Caco-2 (cell line): Measurements from ENCODE around the gene LMO1. TPM values are rescaled to one million over a fixed set of nuclear protein-coding genes. Genes with fewer than 3 reads are reported as not detected.

Experiments
- BruUV-seq: library from RNA; stranded (reverse); fragments of 400-500 nt; replicated peaks from 2 replicates; lab custom pipeline; 2021; lab: Mats Ljungman, UMichigan
- CTCF ChIA-PET: fragments of 300-600 bp; sonication (Branson Sonifier 250); formaldehyde crosslinking; loops from one replicate; lab custom pipeline; 2022; ENCODE audit warnings: antibody characterized with exemption; lab: Charles Lee
- POLR2A ChIA-PET: fragments of 300-600 bp; sonication (Branson Sonifier 250); formaldehyde crosslinking; loops from one replicate; lab custom pipeline; 2022; ENCODE audit warnings: antibody characterized with exemption; lab: Charles Lee
- DNase-seq, 2 experiments: peaks; one replicate each; pipeline versions ENCODE4 v3.0.0 to v3.0.0-alpha.2; 2020 to 2022
- H3K27me3 ChIP-seq: replicated peaks from 2 replicates; pipeline ENCODE4 v1.6.0; 2011; ENCODE audit warnings: low read length; ENCODE audit not compliant: control insufficient read depth, insufficient read depth
- H3K36me3 ChIP-seq: 2 replicates; pipeline ENCODE4 v1.5.1; 2011; ENCODE audit warnings: low read length; ENCODE audit not compliant: control insufficient read depth, insufficient read depth
- H3K4me1 ChIP-seq: fragments of 250-450 bp; sonication (Bioruptor Pico); 2 replicates; pipeline ENCODE4 v1.5.1; 2020; ENCODE audit warnings: mild to moderate bottlenecking
- H3K4me3 ChIP-seq: 2 replicates; pipeline ENCODE4 v1.5.1; 2011; ENCODE audit warnings: low read depth, mild to moderate bottlenecking, control low read depth, low read length
- H3K9me3 ChIP-seq: fragments of 250-450 bp; sonication (Bioruptor Pico); 2 replicates; pipeline ENCODE4 v1.5.1; 2020; ENCODE audit warnings: mild to moderate bottlenecking, moderate library complexity
- H3K27ac Mint-ChIP-seq: one replicate; pipeline ENCODE4 v1.8.0; 2022; ENCODE audit warnings: mixed read lengths; ENCODE audit not compliant: unreplicated experiment
- H3K27me3 Mint-ChIP-seq: one replicate; pipeline ENCODE4 v1.8.0; 2022; ENCODE audit warnings: mixed read lengths; ENCODE audit not compliant: insufficient read depth, unreplicated experiment
- H3K36me3 Mint-ChIP-seq: one replicate; pipeline ENCODE4 v1.8.0; 2022; ENCODE audit warnings: mild to moderate bottlenecking, mixed read lengths; ENCODE audit not compliant: insufficient read depth, unreplicated experiment
- H3K4me1 Mint-ChIP-seq: one replicate; pipeline ENCODE4 v1.8.0; 2022; ENCODE audit warnings: low read depth, mixed read lengths; ENCODE audit not compliant: unreplicated experiment
- H3K4me3 Mint-ChIP-seq: one replicate; pipeline ENCODE4 v1.8.0; 2022; ENCODE audit warnings: mild to moderate bottlenecking, moderate library complexity, mixed read lengths; ENCODE audit not compliant: unreplicated experiment
- H3K9me3 Mint-ChIP-seq: one replicate; pipeline ENCODE4 v1.8.0; 2022; ENCODE audit warnings: mixed read lengths; ENCODE audit not compliant: unreplicated experiment
- intact Hi-C: fragments of 100-400 bp; cut with micrococcal nuclease; formaldehyde crosslinking; loops from one replicate; pipeline ENCODE4 v1.10.0; 2022; ENCODE audit not compliant: unreplicated experiment
- total RNA-seq: library from RNA; stranded (reverse); gene quantifications from 2 replicates; pipeline ENCODE4 v1.2.3, GENCODE V29; 2022
- TF ChIP-seq, protein P1 (sequence below), 2 experiments: fragments of 200-600 bp in 1 of 2; IDR thresholded peaks; 1 replicate in 1 of 2; 2 replicates in 1 of 2; pipeline versions ENCODE4 v1.5.1 to v1.8.0; 2011 to 2022; ENCODE audit warnings: antibody characterized with exemption in 1 of 2, control low read depth in 1 of 2, inconsistent platforms in 1 of 2, low read depth in 1 of 2, low read length in 1 of 2, mild to moderate bottlenecking in 1 of 2, moderate library complexity in 1 of 2; ENCODE audit not compliant: insufficient read depth in 1 of 2, severe bottlenecking in 1 of 2, unreplicated experiment in 1 of 2

Gene LMO1
- total RNA-seq, 1 experiment from 2014 or later, result not detected

DNA sequence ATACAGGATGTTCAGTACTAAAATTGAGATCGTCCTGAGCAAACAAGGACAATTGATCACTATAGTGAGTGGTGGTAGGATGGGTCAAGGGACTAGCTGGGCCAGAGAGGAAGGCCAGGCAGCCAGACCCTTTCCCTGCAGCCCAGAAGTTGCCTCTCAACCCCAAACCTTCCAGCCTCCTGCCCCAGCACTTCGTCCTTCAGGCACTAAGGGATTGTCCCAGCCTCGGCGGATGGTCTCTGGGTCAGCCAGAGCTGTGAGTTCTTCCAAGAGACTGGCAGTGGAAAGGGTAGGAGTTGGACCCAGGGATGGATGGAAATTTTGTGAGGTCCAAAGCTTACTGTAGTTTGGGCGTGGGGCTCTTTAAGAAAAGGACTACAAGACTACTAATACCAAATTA is 3.6 kb upstream of the LMO1 start:
- no peak overlapping the region for H3K27ac Mint-ChIP-seq
- Histone ChIP-seq H3K4me3 (no peak overlapping the region), H3K4me1 (no peaks in the 10 kb centered on the region), H3K36me3 (no peaks in the 10 kb centered on the region), H3K9me3 (no peaks in the 10 kb centered on the region), H3K27me3 (peaks cover 2% of the 10 kb centered on the region; the same call in 1 of the 2 replicates)
- H3K4me3 Mint-ChIP-seq, result no peak overlapping the region
- TF ChIP-seq, protein P1, sequence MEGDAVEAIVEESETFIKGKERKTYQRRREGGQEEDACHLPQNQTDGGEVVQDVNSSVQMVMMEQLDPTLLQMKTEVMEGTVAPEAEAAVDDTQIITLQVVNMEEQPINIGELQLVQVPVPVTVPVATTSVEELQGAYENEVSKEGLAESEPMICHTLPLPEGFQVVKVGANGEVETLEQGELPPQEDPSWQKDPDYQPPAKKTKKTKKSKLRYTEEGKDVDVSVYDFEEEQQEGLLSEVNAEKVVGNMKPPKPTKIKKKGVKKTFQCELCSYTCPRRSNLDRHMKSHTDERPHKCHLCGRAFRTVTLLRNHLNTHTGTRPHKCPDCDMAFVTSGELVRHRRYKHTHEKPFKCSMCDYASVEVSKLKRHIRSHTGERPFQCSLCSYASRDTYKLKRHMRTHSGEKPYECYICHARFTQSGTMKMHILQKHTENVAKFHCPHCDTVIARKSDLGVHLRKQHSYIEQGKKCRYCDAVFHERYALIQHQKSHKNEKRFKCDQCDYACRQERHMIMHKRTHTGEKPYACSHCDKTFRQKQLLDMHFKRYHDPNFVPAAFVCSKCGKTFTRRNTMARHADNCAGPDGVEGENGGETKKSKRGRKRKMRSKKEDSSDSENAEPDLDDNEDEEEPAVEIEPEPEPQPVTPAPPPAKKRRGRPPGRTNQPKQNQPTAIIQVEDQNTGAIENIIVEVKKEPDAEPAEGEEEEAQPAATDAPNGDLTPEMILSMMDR (IDR thresholded peaks at IDR 0.05; ENCODE audit: insufficient read depth in 1 of 2, low read depth in 1 of 2, low read length in 1 of 2, severe bottlenecking in 1 of 2, unreplicated experiment in 1 of 2), result no peak
- intact Hi-C loops, result no loop called here
- no TSS peak for BruUV-seq
- POLR2A ChIA-PET, result no interaction called here
- H3K27me3 Mint-ChIP-seq, result peaks cover 23% of the 10 kb centered on the region
- peaks cover 7% of the 10 kb centered on the region for H3K4me1 Mint-ChIP-seq
- no peaks in the 10 kb centered on the region for H3K9me3 Mint-ChIP-seq
- CTCF ChIA-PET, result no interaction called here
- peak in 1 of 2 experiments; percentile 19 for DNase-seq
- H3K36me3 Mint-ChIP-seq, result no peaks in the 10 kb centered on the region

DNA sequence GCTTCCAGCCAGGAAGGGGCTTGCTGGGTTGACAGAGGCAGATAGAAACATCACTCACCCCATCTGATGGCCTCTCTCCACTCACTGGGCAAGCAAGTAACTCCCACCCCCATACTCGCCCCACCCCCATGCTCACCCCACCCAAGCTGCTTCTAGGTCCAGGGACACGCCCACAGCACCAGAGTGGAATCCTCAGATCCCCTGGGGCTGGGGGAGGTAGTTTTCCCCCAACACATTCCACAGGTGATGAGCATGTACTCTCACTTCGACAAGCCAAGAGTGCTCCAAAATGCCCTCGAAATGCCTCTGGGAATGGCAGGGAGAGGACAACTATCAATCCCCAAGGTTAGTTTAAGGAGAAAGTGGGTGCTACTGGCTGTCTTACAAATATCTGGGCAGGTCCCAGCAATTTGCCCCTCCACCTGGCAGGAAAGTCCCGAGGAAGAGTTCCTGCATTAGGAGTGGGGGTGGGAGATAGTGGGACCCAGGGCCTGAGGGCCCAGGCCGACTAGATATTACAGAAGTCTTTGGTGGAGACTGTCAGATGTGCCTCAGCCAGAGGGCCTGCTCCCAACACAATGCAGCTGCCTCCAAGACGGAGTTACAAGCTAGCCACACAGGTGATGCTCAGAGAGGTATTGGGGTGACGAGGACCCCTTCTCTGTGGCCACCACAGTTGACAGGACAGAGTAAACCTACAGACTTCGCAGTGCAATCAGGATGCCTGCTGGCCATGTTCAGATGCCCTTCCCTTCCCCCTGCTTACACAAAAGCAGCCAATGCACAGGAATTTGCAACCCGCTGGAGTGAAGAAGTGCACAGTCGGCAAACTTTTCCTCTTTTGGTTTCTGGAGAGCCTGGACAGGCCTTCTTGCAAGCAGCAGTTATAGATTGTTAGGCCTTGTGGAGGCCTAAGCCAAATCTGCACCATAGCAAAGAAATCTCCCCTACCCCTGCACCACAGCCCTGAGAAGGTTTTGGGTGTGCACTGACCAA is 2.9 kb upstream of the LMO1 start:
- H3K27me3 ChIP-seq, result peaks cover 2% of the 10 kb centered on the region; the same call in 1 of the 2 replicates
- no peaks in the 10 kb centered on the region for H3K36me3 ChIP-seq
- H3K36me3 Mint-ChIP-seq, result no peaks in the 10 kb centered on the region

DNA sequence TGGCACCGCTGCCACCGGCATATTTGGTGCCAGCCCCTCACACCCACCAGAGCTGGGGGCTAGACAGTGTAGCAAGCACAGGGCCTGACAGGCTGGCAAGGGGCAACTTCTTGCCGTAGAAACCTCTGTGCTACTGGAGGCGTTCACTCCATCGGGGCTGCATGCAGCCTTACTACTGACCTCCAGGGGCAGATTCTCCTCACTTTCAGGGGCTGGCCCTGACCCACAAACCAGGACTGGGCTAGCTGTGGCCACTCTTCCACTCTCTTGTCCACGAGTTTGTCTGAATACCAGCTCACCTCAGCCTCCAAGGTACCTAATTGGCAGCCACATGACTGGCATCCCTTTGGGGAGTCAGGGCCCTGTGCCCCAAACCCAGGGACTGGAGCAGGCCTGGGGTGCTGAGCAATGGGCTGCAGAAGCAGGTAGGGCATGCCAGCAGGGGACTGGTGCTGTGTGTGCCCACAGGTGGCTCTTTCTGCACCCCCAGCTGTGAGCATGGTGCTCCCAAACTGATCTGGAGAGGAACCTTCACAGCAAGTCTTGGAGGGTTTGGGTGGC is 2.1 kb upstream of the LMO1 start:
- H3K27ac Mint-ChIP-seq, result no peak overlapping the region
- no TSS peak for BruUV-seq
- no peak overlapping the region for H3K4me3 Mint-ChIP-seq
- ChIA-PET CTCF (no interaction called here), POLR2A (no interaction called here)
- H3K4me1 Mint-ChIP-seq, result peaks cover 7% of the 10 kb centered on the region
- no peaks in the 10 kb centered on the region for H3K4me1 ChIP-seq
- TF ChIP-seq, protein P1 (IDR thresholded peaks at IDR 0.05; ENCODE audit: insufficient read depth in 1 of 2, low read depth in 1 of 2, low read length in 1 of 2, severe bottlenecking in 1 of 2, unreplicated experiment in 1 of 2), result peak; percentile 14 to 43
- no peak overlapping the region for H3K4me3 ChIP-seq
- no peaks in the 10 kb centered on the region for H3K9me3 ChIP-seq
- no peaks in the 10 kb centered on the region for H3K36me3 ChIP-seq
- no peaks in the 10 kb centered on the region for H3K36me3 Mint-ChIP-seq
- H3K27me3 ChIP-seq, result peaks cover 2% of the 10 kb centered on the region; the same call in 1 of the 2 replicates
- DNase-seq, result peak in 1 of 2 experiments; percentile 34
- H3K27me3 Mint-ChIP-seq, result peaks cover 15% of the 10 kb centered on the region
- intact Hi-C loops, result no loop called here
- no peaks in the 10 kb centered on the region for H3K9me3 Mint-ChIP-seq

More for the DNA sequence above, 2.9 kb upstream of the LMO1 start:
- H3K4me1 Mint-ChIP-seq, result peaks cover 7% of the 10 kb centered on the region
- DNase-seq, result peak in 1 of 2 experiments; percentile 31
- intact Hi-C loops, result no loop called here
- no peak overlapping the region for H3K4me3 Mint-ChIP-seq
- BruUV-seq, result no TSS peak
- H3K9me3 ChIP-seq, result no peaks in the 10 kb centered on the region
- TF ChIP-seq, protein P1 (IDR thresholded peaks at IDR 0.05; ENCODE audit: insufficient read depth in 1 of 2, low read depth in 1 of 2, low read length in 1 of 2, severe bottlenecking in 1 of 2, unreplicated experiment in 1 of 2), result no peak
- peaks cover 17% of the 10 kb centered on the region for H3K27me3 Mint-ChIP-seq
- H3K4me3 ChIP-seq, result no peak overlapping the region
- POLR2A ChIA-PET, result no interaction called here
- H3K9me3 Mint-ChIP-seq, result no peaks in the 10 kb centered on the region
- CTCF ChIA-PET, result no interaction called here
- no peak overlapping the region for H3K27ac Mint-ChIP-seq
- no peaks in the 10 kb centered on the region for H3K4me1 ChIP-seq
